NT2/D1 (cell line): ENCODE data around the gene ADAMTS13.

Experiments
- SUZ12 ChIP-seq: IDR thresholded peaks from 2 replicates; pipeline ENCODE4 v1.6.1; 2011; ENCODE audit not compliant: insufficient read length, insufficient read depth; ENCODE audit errors: extremely low read depth
- YY1 ChIP-seq: IDR thresholded peaks from 2 replicates; pipeline ENCODE4 v1.6.1; 2011; ENCODE audit not compliant: insufficient read length, insufficient read depth
- ZNF274 ChIP-seq: IDR thresholded peaks from 2 replicates; pipeline ENCODE4 v1.6.1; 2011; ENCODE audit warnings: mild to moderate bottlenecking, low read depth, low read length

GRCh38 chr9:133499132-133499891 is 77.1 kb downstream of the ADAMTS13 start:
- TF ChIP-seq ZNF274 (no peak), YY1 (no peak), SUZ12 (no peak)
